DND-41 (cell line): ENCODE results near the gene DDX17.

ENCODE experiments used
- ATAC-seq: fragments of 200-7000 bp; cut with Tn5 transposase; 3 replicates; pipeline ENCODE4 v1.9.1; 2021; ENCODE audit warnings: low read depth; ENCODE audit not compliant: insufficient read depth
- DNase-seq: peaks from one replicate; pipeline ENCODE4 v3.0.0-alpha.2; 2020
- H2AFZ ChIP-seq: 2 replicates; pipeline ENCODE4 v1.6.0; 2012; ENCODE audit warnings: low read depth, low read length
- H3K27ac ChIP-seq: 2 replicates; pipeline ENCODE4 v1.5.1; 2012; ENCODE audit warnings: low read length, inconsistent platforms
- H3K27me3 ChIP-seq: fragments of 200-600 bp; sonication (generic); 2 replicates; pipeline ENCODE4 v1.6.0; 2012; ENCODE audit warnings: low read length, mild to moderate bottlenecking, inconsistent platforms; ENCODE audit not compliant: insufficient read depth, poor library complexity
- H3K36me3 ChIP-seq: 2 replicates; pipeline ENCODE4 v1.5.1; 2012; ENCODE audit warnings: low read length, inconsistent platforms; ENCODE audit not compliant: insufficient read depth
- H3K4me1 ChIP-seq: 2 replicates; pipeline ENCODE4 v1.5.1; 2012; ENCODE audit warnings: mild to moderate bottlenecking, low read length; ENCODE audit not compliant: insufficient read depth
- H3K4me2 ChIP-seq: 2 replicates; pipeline ENCODE4 v1.6.0; 2012; ENCODE audit warnings: mild to moderate bottlenecking, moderate library complexity, low read length, inconsistent platforms; ENCODE audit not compliant: insufficient read depth
- H3K4me3 ChIP-seq, 2 experiments: fragments of 200-600 bp in 1 of 2; shearing (Covaris generic) in 1 of 2; 2 replicates each; pipeline ENCODE4 v1.5.1; 2012 to 2016; ENCODE audit warnings: inconsistent platforms in 2 of 2, low read length in 2 of 2, mild to moderate bottlenecking in 2 of 2, low read depth in 1 of 2, moderate library complexity in 1 of 2
- H3K79me2 ChIP-seq: 2 replicates; pipeline ENCODE4 v1.6.0; 2012; ENCODE audit warnings: low read length, inconsistent platforms; ENCODE audit not compliant: insufficient read depth
- H3K9ac ChIP-seq: 2 replicates; pipeline ENCODE4 v1.6.0; 2012; ENCODE audit warnings: low read depth, mild to moderate bottlenecking, inconsistent platforms, low read length, moderate library complexity
- H3K9me3 ChIP-seq: 2 replicates; pipeline ENCODE4 v1.5.1; 2012; ENCODE audit warnings: low read length, moderate library complexity, mild to moderate bottlenecking, inconsistent platforms; ENCODE audit not compliant: insufficient read depth, severe bottlenecking
- H4K20me1 ChIP-seq: 2 replicates; pipeline ENCODE4 v1.6.0; 2012; ENCODE audit warnings: low read length; ENCODE audit not compliant: insufficient read depth
- CTCF ChIP-seq: IDR thresholded peaks from 2 replicates; pipeline ENCODE4 v1.5.1; 2012; ENCODE audit warnings: borderline replicate concordance, low read length, moderate library complexity, mild to moderate bottlenecking; ENCODE audit not compliant: poor library complexity, severe bottlenecking; ENCODE audit errors: extremely low read depth
- EZH2 ChIP-seq: IDR thresholded peaks from 3 replicates; pipeline ENCODE4 v1.6.1; 2012; ENCODE audit warnings: borderline replicate concordance, low read depth, mild to moderate bottlenecking, moderate library complexity, low read length, inconsistent platforms; ENCODE audit not compliant: severe bottlenecking

DDX17 gene

GRCh38 chr22:38456272-38456835, 49.8 kb downstream of the DDX17 start:
- no peak overlapping the region for H3K27ac ChIP-seq
- H3K36me3 ChIP-seq = no peaks in the 10 kb centered on the region
- no peak for DNase-seq
- no peak for ATAC-seq
- no peak overlapping the region for H3K9ac ChIP-seq
- peaks cover 4% of the 10 kb centered on the region for H3K4me1 ChIP-seq
- no peak overlapping the region for H3K4me2 ChIP-seq
- no peaks in the 10 kb centered on the region for H3K9me3 ChIP-seq
- no peak overlapping the region for H3K4me3 ChIP-seq
- H3K27me3 ChIP-seq = peaks cover 35% of the 10 kb centered on the region
- TF ChIP-seq CTCF = no peak
- no peak for TF ChIP-seq EZH2
- H2AFZ ChIP-seq = no peak overlapping the region
- H3K79me2 ChIP-seq = no peaks in the 10 kb centered on the region
- peaks cover 17% of the 10 kb centered on the region for H4K20me1 ChIP-seq

GRCh38 chr22:38455530-38456271, 50.4 kb downstream of the DDX17 start:
- TF ChIP-seq CTCF (no peak), EZH2 (no peak)
- Histone ChIP-seq H3K9ac (no peak overlapping the region), H3K4me2 (no peak overlapping the region), H3K36me3 (no peaks in the 10 kb centered on the region), H3K27me3 (peaks cover 35% of the 10 kb centered on the region), H3K4me1 (no peaks in the 10 kb centered on the region), H3K79me2 (no peaks in the 10 kb centered on the region), H4K20me1 (peaks cover 11% of the 10 kb centered on the region), H2AFZ (no peak overlapping the region), H3K27ac (no peak overlapping the region), H3K9me3 (no peaks in the 10 kb centered on the region), H3K4me3 (no peak overlapping the region)
- ATAC-seq = no peak; the same call in 2 of the 3 replicates
- DNase-seq = peak; percentile 43

GRCh38 chr22:38455076-38455529, 51.0 kb downstream of the DDX17 start, which contains the start of gene KCNJ4:
Gene KCNJ4 (minus strand): TSS chr22:38455199. CDS start chr22:38428132, 27,067 bp downstream.
- ATAC-seq (no peak), DNase-seq (no peak)
- Histone ChIP-seq H3K79me2 (no peaks in the 10 kb centered on the region), H3K36me3 (no peaks in the 10 kb centered on the region), H2AFZ (no peak within 1 kb of the TSS), H3K27ac (no peak within 1 kb of the TSS), H3K9me3 (no peaks in the 10 kb centered on the region), H4K20me1 (peaks cover 11% of the 10 kb centered on the region), H3K9ac (no peak within 1 kb of the TSS), H3K4me1 (no peaks in the 10 kb centered on the region), H3K27me3 (peaks cover 36% of the 10 kb centered on the region), H3K4me3 (no peak within 1 kb of the TSS), H3K4me2 (no peak within 1 kb of the TSS)
- TF ChIP-seq EZH2 (no peak), CTCF (no peak)
